ENCODE data around the gene SLAIN2.

GRCh38 chr4:48472794-48473193 lies 131.5 kb downstream of the SLAIN2 start:
- TF ChIP-seq, protein P1, sequence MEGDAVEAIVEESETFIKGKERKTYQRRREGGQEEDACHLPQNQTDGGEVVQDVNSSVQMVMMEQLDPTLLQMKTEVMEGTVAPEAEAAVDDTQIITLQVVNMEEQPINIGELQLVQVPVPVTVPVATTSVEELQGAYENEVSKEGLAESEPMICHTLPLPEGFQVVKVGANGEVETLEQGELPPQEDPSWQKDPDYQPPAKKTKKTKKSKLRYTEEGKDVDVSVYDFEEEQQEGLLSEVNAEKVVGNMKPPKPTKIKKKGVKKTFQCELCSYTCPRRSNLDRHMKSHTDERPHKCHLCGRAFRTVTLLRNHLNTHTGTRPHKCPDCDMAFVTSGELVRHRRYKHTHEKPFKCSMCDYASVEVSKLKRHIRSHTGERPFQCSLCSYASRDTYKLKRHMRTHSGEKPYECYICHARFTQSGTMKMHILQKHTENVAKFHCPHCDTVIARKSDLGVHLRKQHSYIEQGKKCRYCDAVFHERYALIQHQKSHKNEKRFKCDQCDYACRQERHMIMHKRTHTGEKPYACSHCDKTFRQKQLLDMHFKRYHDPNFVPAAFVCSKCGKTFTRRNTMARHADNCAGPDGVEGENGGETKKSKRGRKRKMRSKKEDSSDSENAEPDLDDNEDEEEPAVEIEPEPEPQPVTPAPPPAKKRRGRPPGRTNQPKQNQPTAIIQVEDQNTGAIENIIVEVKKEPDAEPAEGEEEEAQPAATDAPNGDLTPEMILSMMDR (IDR thresholded peaks at IDR 0.05), result no peak
- TF ChIP-seq POLR2A (IDR thresholded peaks at IDR 0.05), result no peak
